GM18505 (cell line): ENCODE data around the gene APOL1.

Source experiments
- ATAC-seq: cut with Tn5 transposase; IDR thresholded peaks from one replicate; pipeline ENCODE4 v1.9.1; 2021; ENCODE audit not compliant: unreplicated experiment
- POLR2A ChIP-seq: IDR thresholded peaks from 4 replicates; pipeline ENCODE4 v1.6.1; 2011; ENCODE audit warnings: borderline replicate concordance; ENCODE audit not compliant: insufficient read depth, insufficient read length; ENCODE audit errors: extremely low read depth

Gene APOL1

GRCh38 chr22:36232715-36233401, 20.1 kb upstream of the APOL1 start:
- no peak for TF ChIP-seq POLR2A
- ATAC-seq: no peak

- TF ChIP-seq POLR2A: no peak
- ATAC-seq: no peak
Observed at GRCh38 chr22:36233796-36234195, 19.1 kb upstream of the APOL1 start.

GRCh38 chr22:36234213-36234612, 18.7 kb upstream of the APOL1 start:
- no peak for TF ChIP-seq POLR2A
- no peak for ATAC-seq

DNA sequence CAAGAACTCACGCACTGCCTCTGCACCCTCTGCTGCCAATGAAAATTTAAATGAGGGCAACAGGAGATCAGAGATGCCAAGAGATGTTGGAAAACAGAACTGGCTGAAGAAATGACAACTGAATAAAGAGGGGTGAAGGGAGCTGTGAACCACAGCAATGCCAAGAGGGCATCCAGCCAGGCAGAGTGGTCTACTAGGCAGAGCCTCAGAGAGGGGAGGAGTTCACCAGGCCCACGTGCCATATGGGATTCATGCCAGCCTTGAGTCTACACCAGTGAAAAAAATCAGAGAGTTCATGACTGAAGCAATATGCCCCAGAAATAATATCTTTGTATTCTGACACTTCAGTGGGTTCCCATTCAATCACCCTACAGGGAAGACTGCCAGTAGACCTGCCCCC, 18.0 kb upstream of the APOL1 start:
- TF ChIP-seq POLR2A: no peak
- no peak for ATAC-seq

DNA sequence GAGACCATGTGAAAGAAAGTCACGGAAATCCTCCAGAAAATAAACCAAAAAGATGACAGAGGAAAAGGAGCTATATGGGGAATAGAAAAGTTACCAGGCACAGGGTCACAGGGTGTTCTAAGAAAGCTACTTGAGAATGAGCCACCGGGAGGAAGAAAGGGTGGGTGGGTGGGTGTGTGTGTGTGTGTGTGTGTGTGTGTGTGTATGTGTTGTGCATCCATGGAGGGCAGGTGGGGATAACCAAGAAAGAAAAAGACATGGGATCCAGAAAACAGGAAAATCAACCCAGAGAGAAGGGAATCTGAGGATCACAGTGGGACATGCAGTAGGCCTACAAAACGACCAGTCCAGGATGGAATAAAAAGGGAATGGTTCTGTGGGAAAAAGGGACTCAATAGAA, 17.3 kb upstream of the APOL1 start:
- no peak for TF ChIP-seq POLR2A
- ATAC-seq: no peak

DNA sequence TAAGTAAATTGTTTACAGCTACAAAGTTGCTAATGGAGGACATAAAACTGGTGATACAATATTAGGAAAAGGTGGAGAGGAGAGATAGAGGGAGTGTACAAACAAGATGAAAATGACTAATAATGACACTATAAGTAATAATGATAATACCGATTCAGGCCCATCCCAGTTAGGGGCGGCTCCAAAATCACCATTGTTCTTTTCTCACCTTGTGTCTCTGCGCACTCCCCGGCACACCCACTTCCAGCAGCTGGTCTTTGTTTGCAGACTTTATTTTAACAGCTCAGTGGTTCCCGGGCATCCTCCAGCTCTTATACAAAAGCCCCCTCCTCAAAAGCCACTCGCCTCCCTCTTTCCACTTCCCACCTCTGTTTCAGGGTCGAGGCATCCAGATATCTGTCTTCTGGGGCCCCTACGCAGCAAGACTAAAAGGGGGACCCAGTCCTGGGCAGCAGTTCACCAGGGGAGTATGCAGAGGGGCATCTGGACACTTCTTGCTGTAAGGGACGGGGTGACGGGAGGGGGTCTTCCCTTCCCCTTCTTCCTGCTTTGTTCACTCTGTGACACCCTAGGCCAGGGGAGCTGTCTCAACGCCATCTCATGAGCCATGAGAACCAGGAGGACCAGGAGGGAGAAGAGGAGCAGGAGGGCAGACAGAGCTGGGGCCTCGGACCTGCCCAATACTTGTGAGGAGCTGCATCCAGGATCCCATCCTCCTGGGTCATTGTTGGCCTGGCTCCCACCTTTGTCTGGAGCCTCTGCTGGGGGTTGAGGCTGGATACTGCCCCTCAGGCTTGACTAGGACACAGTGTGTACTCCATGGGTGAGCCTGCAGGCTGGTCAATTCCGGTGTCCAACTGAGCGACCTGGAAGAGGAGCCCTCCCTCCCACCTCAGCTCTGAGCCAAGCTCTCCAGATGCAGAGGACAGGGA, 16.3 kb upstream of the APOL1 start:
- ATAC-seq: no peak
- no peak for TF ChIP-seq POLR2A

DNA sequence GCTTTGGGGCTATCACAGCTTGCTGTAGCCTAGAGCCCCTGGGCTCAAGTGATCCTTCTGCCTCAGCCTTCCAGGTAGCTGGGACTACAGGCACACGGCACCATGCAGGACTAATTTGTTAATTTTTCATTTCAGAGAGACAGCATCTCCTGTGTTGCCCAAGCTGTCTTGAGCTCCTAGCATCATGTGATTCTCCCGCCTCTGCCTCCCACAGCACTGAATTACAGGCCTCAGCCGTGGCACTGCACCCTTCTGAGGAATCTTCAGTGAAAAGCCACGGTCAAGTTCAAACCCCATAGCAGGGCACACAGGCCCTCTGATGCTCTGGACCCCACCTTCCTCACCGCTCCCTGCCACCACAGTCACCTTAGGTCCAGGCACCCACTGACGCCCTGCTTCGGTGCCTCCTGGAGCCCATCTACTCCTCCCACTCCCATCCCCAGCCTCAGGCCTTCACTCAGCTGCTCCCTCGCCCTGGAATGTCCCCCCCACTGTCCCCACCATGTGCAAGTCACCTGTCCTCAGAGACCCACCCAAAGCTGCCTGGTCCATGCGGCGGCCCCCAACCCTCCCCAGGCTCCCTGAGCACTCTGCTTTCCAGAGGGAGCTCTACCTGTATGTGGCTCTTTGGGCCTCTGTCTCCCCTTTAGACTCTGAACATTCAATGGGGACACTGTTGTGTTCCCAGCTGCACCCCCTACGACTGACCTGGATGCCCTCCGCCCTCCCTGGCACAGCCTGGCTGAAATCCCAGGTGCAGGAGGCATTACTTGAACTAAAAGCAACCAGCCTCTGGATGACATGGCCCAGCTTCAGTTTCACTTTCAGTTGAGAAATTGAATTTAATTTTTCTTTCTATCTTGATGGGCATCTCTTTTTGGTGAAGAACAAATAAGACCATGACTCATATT, 15.2 kb upstream of the APOL1 start:
- no peak for ATAC-seq
- no peak for TF ChIP-seq POLR2A

GRCh38 chr22:36238373-36239149, 14.4 kb upstream of the APOL1 start:
- ATAC-seq: no peak
- no peak for TF ChIP-seq POLR2A

- ATAC-seq: no peak
- TF ChIP-seq POLR2A: no peak
Observed at GRCh38 chr22:36239150-36239400, 13.9 kb upstream of the APOL1 start.

DNA sequence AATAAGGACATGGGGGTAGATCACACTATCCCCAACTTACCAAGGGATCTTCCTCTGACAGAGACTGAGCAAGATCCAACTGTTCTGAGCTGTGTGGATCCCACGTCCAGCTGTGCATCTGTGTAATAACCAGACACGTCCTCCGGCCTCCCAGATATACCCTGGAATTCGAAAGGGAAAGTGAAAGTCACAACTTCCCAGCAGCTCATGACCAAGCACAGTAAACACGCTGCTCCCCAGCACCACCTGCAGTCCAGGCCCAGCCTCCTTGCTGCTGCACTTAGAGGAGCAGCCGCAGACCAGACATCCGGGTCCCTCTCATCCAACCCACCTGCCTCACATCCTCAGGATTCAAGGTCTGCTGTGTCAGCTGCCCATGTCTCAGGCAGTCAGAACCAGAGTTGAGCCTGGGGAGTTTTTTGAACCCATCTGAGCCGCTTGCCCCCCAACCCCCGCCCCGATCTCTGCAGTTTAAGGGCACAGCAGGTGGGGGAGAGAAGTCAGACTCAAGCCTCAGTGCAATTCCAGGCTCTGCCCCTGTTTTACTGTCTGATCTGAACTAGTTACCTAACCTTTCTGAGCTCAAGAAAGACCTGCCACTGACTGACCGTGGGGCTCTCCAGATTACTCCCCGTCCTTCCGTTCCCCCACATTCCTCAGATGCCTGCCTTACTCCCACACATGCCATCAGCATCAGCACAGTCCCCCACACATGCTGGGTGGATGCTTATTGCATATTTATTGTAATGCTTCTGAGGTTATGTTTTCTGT, 13.3 kb upstream of the APOL1 start, which contains the start of gene APOL2:
Gene APOL2, minus strand, starts transcription at position 127 of the 771 bp plus-strand sequence. CDS start 6,365 bp downstream, outside the sequence.
- peak; percentile 86 for ATAC-seq
- TF ChIP-seq POLR2A: peak; percentile 76

DNA sequence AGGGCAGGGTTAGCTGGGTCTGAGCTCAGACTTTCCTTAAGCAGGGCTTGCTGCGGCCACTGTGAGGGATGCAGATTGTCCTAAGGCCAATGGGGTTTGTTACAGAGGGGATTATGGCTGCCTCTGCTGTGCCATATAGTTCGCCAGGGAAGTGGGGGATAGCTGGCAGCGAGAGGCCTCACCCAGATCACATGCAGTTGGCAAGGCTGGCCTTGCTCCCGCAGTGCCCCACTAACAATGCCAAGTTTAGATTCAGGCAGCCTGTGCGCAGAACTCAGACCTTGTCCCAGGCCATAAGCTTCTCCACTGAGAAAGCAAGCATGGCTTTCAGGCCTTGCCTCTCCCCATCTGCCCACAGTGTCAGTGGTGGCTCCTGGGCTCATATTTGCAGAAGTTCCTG, 8.9 kb upstream of the APOL1 start:
- TF ChIP-seq POLR2A: no peak
- no peak for ATAC-seq

- TF ChIP-seq POLR2A: no peak
- no peak for ATAC-seq
Observed at GRCh38 chr22:36244522-36245391, 8.2 kb upstream of the APOL1 start.
